Measurements from ENCODE around the gene OR4K1. TPM values are rescaled to one million over a fixed set of nuclear protein-coding genes. Genes with fewer than 3 reads are reported as not detected.
"Not testable (repeated sequence)": the region's sequence is repeated elsewhere in the genome, so short reads cannot be mapped to it uniquely, and the experiment has no call there.

OR4K1 gene
- total RNA-seq, 3 donors from 2014 or later = not detected

DNA sequence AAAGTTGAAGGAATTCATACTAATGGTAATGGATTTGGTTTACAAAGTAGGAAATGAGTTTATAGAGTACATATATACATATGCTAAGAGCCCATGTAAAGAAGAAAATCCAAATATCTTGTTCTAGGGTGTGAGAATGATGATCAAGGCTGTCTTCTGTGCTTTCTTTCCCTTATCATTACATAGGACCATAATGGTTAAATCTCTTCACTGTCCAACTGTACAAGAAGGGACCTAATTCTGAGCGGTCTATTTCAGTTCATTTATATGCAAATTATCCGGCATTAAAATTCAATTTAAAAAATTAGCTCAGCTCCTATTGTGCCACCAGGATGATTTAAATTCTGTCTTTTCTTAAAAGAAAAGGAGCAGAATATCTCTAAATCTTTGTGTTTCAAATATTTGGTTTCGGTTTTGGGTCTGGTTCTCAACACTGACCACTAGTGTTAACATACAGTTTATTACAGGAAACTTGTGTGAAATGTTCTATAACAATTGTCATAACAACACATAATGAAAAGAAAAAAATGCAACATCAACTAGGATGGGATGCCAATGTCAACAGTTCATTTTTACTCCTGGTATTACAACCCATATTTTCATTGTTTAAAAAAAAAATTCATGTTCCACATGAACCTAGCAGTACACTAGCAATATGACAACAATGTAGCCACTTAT is 16.8 kb downstream of the OR4K1 start:
- Histone ChIP-seq H3K4me1 (no peaks in the 10 kb centered on the region), H3K27me3 (no peaks in the 10 kb centered on the region), H3K36me3 (no peaks in the 10 kb centered on the region), H3K27ac (no peak overlapping the region), H3K9me3 (no peaks in the 10 kb centered on the region), H3K4me3 (no peak overlapping the region)
- intact Hi-C loops (cut with DNase I; ENCODE audit: low total_unique reads) = no loop called here
- no peak for DNase-seq (ENCODE audit: low spot score in 2 of 2)
- TF ChIP-seq POLR2AphosphoS5 (IDR thresholded peaks at IDR 0.05) (no peak), CTCF (IDR thresholded peaks at IDR 0.05) (no peak), POLR2A (IDR thresholded peaks at IDR 0.05) (no peak)

- Histone ChIP-seq H3K4me1 (no peaks in the 10 kb centered on the region), H3K27ac (no peak overlapping the region), H3K4me3 (no peak overlapping the region), H3K36me3 (no peaks in the 10 kb centered on the region), H3K27me3 (no peaks in the 10 kb centered on the region), H3K9me3 (no peaks in the 10 kb centered on the region)
- TF ChIP-seq POLR2AphosphoS5 (IDR thresholded peaks at IDR 0.05) (no peak), POLR2A (IDR thresholded peaks at IDR 0.05) (no peak), CTCF (IDR thresholded peaks at IDR 0.05) (no peak)
- no peak for DNase-seq (ENCODE audit: low spot score in 2 of 2)
- intact Hi-C loops (cut with DNase I; ENCODE audit: low total_unique reads) = no loop called here
Measured at GRCh38 chr14:19949218-19949617, 18.5 kb downstream of the OR4K1 start.

GRCh38 chr14:19969735-19970134 is 39.0 kb downstream of the OR4K1 start:
- H3K36me3 ChIP-seq; H3K4me3 ChIP-seq; DNase-seq (ENCODE audit: low spot score in 2 of 2); H3K27ac ChIP-seq; H3K9me3 ChIP-seq; H3K4me1 ChIP-seq; intact Hi-C loops (cut with DNase I; ENCODE audit: low total_unique reads); H3K27me3 ChIP-seq: not testable (repeated sequence)

DNA sequence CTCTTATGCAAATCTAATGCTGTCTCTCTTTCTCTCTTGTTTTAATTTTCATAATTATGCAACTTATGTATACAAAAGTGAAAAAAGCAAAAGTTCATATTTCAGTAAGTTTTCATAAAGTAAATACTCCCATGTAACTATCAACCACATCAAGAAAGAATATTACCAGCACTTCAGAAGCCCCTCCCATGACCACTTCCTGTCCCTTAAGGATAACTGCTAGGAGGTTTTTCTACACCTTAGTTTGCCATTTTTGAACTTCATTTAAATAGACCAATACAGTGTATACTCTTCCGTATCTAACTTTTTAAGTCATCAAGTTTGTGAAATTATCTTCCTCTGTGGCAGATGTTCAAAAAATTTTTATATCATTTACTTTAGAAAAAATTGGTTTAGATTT is 44.1 kb downstream of the OR4K1 start:
- no peak for TF ChIP-seq POLR2AphosphoS5 (IDR thresholded peaks at IDR 0.05)
- no peak for TF ChIP-seq CTCF (IDR thresholded peaks at IDR 0.05)
- TF ChIP-seq POLR2A (IDR thresholded peaks at IDR 0.05) = no peak
- no peaks in the 10 kb centered on the region for H3K4me1 ChIP-seq
- H3K4me3 ChIP-seq = no peak overlapping the region
- intact Hi-C loops (cut with DNase I; ENCODE audit: low total_unique reads) = no loop called here
- no peak for DNase-seq (ENCODE audit: low spot score in 2 of 2)
- H3K27me3 ChIP-seq = no peaks in the 10 kb centered on the region
- no peaks in the 10 kb centered on the region for H3K9me3 ChIP-seq
- H3K36me3 ChIP-seq = no peaks in the 10 kb centered on the region
- no peak overlapping the region for H3K27ac ChIP-seq

GRCh38 chr14:19975291-19975690 is 44.6 kb downstream of the OR4K1 start, which contains the start of gene OR4K15:
TSS of gene OR4K15 (plus strand) at chr14:19975591. CDS start at chr14:19975591, 0 bp downstream.
- Histone ChIP-seq H3K4me1 (no peaks in the 10 kb centered on the region), H3K4me3 (no peak within 1 kb of the TSS), H3K27ac (no peak within 1 kb of the TSS), H3K27me3 (no peaks in the 10 kb centered on the region), H3K9me3 (no peaks in the 10 kb centered on the region), H3K36me3 (no peaks in the 10 kb centered on the region)
- intact Hi-C loops (cut with DNase I; ENCODE audit: low total_unique reads) = no loop called here
- no peak for TF ChIP-seq POLR2A (IDR thresholded peaks at IDR 0.05)
- no peak for DNase-seq (ENCODE audit: low spot score in 2 of 2)

Other genes with a start within 250 kb of the OR4K1 start
- not detected for gene OR11H2, start 217.0 kb upstream of the OR4K1 start, total RNA-seq
- gene OR4Q3, start 187.3 kb upstream of the OR4K1 start, total RNA-seq = not detected
- gene OR4M1, start 157.4 kb upstream of the OR4K1 start, total RNA-seq = not detected
- not detected for gene OR4N2, start 127.1 kb upstream of the OR4K1 start, total RNA-seq
- gene OR4K2, start 55.8 kb upstream of the OR4K1 start, total RNA-seq = not detected
- gene OR4K5, start 10.3 kb upstream of the OR4K1 start, total RNA-seq = not detected
- gene OR4K15, start 44.7 kb downstream of the OR4K1 start, total RNA-seq = not detected
- not detected for gene OR4Q2, start 71.2 kb downstream of the OR4K1 start, total RNA-seq
- gene OR4K14, start 88.4 kb downstream of the OR4K1 start, total RNA-seq = not detected
- gene OR4K13, start 105.1 kb downstream of the OR4K1 start, total RNA-seq = not detected
- gene OR4L1, start 129.1 kb downstream of the OR4K1 start, total RNA-seq = not detected
- gene OR4K17, start 179.8 kb downstream of the OR4K1 start, total RNA-seq = not detected
- not detected for gene OR4N5, start 207.9 kb downstream of the OR4K1 start, total RNA-seq

All from breast epithelium (tissue), 4 donors.